Epithelial cell of esophagus (primary cell): ENCODE results near the gene DNAJC16.
"Not testable (repeated sequence)": the region's sequence is repeated elsewhere in the genome, so short reads cannot be mapped to it uniquely, and the experiment has no call there.

Experiments used
- DNase-seq: peaks from one replicate; pipeline ENCODE4 v3.0.0; 2010; ENCODE audit warnings: low read depth
- H3K4me3 ChIP-seq: 2 replicates; pipeline ENCODE4 v1.5.1; 2011; ENCODE audit warnings: mild to moderate bottlenecking, low read length, control low read depth
- TF ChIP-seq, protein P1 (sequence below): IDR thresholded peaks from 2 replicates; pipeline ENCODE4 v1.5.1; 2011; ENCODE audit warnings: low read depth, mild to moderate bottlenecking, low read length, control low read depth, inconsistent platforms; ENCODE audit not compliant: insufficient read depth; ENCODE audit errors: missing control alignments

DNAJC16 gene

DNA sequence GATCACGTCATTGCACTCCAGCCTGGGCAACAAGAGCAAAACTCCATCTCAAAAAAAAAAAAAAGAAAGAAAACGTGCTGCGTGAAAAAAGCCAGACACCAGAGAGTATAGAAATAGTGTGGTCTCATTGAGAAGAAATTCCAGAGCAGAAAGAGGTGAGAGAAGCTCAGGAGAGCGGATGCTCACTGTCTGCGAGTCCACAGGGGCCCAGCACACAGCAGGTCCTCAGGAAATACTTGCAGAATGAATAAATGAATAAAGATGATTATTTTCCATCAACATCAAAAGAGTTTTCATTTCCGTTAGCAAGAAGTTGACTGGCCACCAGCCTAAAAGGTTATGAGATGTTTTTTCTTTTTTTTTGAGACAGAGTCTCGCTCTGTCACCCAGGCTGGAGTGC is 17.1 kb upstream of the DNAJC16 start:
- TF ChIP-seq, protein P1, sequence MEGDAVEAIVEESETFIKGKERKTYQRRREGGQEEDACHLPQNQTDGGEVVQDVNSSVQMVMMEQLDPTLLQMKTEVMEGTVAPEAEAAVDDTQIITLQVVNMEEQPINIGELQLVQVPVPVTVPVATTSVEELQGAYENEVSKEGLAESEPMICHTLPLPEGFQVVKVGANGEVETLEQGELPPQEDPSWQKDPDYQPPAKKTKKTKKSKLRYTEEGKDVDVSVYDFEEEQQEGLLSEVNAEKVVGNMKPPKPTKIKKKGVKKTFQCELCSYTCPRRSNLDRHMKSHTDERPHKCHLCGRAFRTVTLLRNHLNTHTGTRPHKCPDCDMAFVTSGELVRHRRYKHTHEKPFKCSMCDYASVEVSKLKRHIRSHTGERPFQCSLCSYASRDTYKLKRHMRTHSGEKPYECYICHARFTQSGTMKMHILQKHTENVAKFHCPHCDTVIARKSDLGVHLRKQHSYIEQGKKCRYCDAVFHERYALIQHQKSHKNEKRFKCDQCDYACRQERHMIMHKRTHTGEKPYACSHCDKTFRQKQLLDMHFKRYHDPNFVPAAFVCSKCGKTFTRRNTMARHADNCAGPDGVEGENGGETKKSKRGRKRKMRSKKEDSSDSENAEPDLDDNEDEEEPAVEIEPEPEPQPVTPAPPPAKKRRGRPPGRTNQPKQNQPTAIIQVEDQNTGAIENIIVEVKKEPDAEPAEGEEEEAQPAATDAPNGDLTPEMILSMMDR = no peak
- H3K4me3 ChIP-seq = no peak overlapping the region
- DNase-seq = no peak

DNA sequence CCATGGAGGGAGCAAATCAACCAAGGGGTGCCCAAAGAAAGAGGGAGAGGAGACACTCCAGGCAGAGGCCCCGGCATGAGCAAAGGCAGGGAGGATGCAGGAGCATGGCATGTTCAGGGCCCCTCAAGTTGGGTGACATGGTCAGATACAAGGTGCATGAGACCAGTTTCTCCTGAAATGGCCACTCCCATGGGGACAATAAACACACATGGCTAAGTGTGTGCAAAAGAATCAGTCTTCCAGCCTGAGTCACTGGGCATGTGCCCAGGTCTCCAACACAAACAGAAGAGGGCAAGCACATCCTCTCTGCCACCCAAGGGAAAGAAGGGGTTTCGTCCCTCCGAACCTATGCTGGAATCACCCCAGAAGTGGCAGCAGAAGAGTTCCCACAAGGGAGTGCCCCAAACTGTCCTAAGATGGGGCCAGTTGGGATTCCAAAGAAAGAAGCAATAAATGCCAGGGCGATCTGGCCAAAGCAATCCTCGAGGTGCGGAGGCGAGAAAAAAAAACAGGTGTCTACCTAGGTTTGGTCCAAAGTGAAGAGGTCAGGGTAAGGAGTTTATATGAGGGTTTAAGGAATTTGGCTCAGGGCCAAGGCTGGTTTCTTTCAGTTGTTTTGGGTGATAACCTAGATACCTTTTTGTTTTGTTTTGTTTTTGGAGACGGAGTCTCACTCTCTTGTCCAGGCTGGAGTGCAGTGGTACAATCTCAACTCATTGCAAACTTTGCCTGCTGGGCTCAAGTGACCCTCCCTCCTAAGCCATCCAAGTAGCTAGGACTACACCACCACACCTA is 15.8 kb upstream of the DNAJC16 start:
- no peak for DNase-seq
- TF ChIP-seq, protein P1 = no peak
- H3K4me3 ChIP-seq = no peak overlapping the region

DNA sequence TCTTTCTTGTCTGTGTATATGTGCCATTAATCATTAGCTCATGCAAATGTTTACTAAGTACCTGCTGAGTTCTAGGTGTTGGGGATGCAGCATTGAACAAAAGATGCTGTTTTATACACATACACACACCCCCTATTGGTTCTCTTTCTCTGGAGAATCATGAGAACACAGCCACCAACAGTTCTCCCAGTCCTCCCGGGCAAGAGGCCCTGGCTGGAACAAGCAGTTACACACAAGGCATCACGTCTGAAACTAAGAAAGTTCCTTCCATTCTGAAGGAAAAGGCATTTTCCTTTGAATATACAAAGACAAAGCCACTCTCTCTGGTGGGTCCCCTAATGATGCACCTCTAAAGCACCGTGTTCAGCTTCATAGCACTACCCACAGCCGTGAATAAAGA is 13.5 kb upstream of the DNAJC16 start:
- no peak for DNase-seq
- TF ChIP-seq, protein P1 = no peak
- H3K4me3 ChIP-seq = no peak overlapping the region

DNA sequence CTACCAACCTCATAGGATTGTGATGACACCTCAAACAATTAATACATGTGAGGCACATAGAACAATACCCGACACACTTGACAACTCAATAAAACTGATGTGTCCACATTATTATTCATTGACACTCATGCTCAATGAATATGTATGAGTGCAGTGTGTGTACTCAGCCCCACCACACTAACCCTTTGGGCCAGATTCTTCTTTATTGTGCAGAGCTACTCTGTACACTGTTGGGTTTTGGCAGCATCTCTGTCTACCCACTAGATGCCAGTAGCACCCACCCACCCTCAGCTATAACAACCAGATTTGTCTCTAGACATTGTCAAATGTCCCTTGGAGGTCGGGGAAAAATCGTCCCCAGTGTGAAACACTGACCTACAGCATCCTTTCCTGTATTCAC is 12.7 kb upstream of the DNAJC16 start:
- H3K4me3 ChIP-seq = no peak overlapping the region
- TF ChIP-seq, protein P1 = no peak
- DNase-seq = no peak

DNA sequence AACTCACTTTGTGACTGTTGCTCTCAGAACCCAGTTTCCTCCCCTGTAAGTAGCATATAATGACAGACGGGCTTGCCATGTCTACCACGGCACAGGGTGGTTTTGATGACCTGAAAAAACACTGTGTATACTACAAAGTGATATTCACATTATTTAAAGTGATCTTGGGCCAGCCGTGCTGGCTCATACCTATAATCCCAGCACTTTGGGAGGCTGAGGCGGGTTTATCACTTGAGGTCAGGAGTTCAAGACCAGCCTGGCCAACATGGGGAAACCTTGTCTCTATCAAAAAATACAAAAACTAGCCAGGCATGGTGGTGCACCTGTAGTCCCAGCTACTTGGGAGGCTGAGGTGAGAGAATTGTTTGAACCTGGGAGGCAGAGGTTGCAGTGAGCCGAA is 12.1 kb upstream of the DNAJC16 start:
- not testable (repeated sequence) for DNase-seq, H3K4me3 ChIP-seq

DNA sequence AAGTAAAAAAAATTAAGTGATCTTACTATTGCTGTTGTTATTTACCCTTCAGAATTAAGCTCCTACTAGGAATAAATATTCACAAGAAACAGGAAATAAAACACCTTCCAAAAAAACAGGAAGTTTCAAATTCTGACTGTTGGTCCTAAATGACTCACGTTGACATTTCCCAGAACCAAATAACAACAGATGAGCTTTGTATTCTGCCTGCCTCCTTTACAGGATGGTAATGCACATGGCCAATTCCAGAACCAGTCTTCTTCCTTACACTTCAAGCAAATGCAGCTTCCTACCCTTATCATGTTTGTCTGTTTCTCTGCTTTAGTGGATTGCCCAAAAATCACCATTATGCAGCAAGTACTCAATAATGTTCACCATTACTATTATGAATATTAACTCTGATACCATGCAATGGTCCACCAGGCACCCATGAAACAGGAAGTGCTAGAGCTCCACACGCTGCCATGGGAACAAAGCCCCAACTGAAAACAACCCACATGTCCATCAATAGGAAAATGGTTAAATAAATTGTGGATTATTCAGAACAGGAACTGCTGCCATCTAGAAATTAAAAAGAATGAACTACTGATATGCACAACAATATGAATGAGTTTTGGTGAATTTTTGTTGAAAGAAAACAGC is 11.5 kb upstream of the DNAJC16 start:
- DNase-seq = peak; percentile 24
- H3K4me3 ChIP-seq = no peak overlapping the region
- TF ChIP-seq, protein P1 = no peak

DNA sequence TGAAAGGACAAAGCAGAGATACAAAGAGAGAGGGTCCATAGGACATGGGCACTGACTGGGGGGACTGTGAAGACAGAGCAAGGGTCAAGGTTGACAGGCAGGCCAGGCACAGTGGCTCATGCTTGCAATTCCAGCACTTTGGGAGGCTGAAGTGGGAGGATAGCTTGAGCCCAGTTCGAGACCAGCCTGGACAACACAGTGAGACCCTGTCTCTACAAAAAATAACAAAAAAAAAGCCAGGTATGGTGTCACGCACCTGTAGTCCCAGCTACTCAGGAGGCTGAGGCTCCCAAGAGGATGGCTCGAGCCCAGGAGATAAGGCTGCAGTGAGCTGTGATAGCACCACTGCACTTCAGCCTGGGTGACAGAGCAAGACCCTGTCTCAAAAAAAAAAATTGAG is 7.0 kb upstream of the DNAJC16 start:
- DNase-seq = no peak
- H3K4me3 ChIP-seq = no peak overlapping the region
- TF ChIP-seq, protein P1 = no peak

DNA sequence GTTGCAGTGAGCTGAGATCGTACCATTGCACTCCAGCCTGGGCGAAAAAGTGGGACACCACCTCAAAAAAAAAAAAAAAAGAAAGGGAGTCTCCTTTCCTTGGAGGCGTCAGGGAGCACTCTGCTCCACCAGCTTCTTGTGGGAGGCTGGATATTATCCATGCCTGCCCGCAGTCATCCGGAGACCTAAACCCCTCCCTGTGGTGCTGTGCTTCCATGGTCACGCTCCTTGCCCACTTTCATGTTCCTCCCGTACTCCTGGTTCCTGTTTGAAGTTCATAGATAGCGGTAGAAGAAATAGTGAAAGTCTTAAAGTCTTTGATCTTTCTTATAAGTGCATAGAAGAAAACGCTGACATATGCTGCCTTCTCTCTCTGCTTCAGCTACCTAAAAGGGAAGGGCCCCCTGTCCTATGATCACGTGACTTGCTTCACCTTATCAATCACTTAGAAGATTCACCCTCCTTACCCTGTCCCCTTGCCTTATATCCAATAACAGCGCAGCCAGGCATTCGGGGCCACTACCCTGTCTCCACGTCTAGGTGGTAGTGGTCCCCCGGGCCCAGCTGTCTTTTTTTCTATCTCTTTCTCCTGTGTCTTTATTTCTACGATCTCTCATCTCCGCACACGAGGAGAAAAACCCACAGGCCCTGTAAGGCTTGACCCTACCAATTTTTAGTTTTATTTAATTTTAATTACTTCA is 5.3 kb upstream of the DNAJC16 start:
- not testable (repeated sequence) for H3K4me3 ChIP-seq, DNase-seq
